Measurements from ENCODE around the gene SIGLEC14.
"Not testable (repeated sequence)": the region's sequence is repeated elsewhere in the genome, so short reads cannot be mapped to it uniquely, and the experiment has no call there.

SIGLEC14 gene

GRCh38 chr19:51637362-51637978 lies 9.2 kb downstream of the SIGLEC14 start:
- Histone ChIP-seq H3K36me3 (ENCODE audit: insufficient read depth) (no peaks in the 10 kb centered on the region), H3K27me3 (ENCODE audit: insufficient read depth, low read depth) (no peaks in the 10 kb centered on the region), H3K4me2 (no peak overlapping the region), H3K79me2 (ENCODE audit: insufficient read depth, low read depth) (no peaks in the 10 kb centered on the region), H2AFZ (ENCODE audit: low read depth) (no peak overlapping the region), H3K27ac (no peak overlapping the region), H3K4me1 (ENCODE audit: low read depth, poor library complexity, severe bottlenecking) (no peaks in the 10 kb centered on the region), H3K9ac (no peak overlapping the region), H4K20me1 (ENCODE audit: insufficient read depth) (no peaks in the 10 kb centered on the region), H3K4me3 (IDR thresholded peaks at IDR 0.05; ENCODE audit: insufficient read depth, low read depth, low read length) (no peak overlapping the region)
- TF ChIP-seq, protein P1, sequence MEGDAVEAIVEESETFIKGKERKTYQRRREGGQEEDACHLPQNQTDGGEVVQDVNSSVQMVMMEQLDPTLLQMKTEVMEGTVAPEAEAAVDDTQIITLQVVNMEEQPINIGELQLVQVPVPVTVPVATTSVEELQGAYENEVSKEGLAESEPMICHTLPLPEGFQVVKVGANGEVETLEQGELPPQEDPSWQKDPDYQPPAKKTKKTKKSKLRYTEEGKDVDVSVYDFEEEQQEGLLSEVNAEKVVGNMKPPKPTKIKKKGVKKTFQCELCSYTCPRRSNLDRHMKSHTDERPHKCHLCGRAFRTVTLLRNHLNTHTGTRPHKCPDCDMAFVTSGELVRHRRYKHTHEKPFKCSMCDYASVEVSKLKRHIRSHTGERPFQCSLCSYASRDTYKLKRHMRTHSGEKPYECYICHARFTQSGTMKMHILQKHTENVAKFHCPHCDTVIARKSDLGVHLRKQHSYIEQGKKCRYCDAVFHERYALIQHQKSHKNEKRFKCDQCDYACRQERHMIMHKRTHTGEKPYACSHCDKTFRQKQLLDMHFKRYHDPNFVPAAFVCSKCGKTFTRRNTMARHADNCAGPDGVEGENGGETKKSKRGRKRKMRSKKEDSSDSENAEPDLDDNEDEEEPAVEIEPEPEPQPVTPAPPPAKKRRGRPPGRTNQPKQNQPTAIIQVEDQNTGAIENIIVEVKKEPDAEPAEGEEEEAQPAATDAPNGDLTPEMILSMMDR (conservative IDR thresholded peaks at IDR 0.05; ENCODE audit: low read depth, low read length), result no peak

DNA sequence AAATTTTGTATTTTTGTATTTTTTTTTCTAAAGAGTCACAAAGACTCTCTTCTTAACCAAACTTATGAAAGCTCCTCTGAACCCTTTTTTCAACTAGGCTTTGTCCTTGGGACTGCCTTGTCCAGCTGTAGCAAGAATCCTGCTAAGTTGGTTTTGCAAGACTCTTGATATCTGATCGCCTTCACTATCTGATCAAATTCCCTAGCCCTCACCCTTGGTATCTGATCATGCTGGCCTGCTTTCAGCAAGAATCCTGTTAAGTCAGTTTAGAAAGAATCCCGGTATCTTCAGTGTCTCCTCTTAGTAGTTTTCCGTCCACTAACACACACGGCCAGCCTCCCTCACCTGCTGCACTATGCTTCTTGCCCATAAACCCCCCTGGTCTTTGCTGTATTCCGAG lies 14.5 kb downstream of the SIGLEC14 start:
- Histone ChIP-seq H3K36me3 (ENCODE audit: insufficient read depth) (no peaks in the 10 kb centered on the region), H4K20me1 (ENCODE audit: insufficient read depth) (no peaks in the 10 kb centered on the region), H3K9ac (no peak overlapping the region), H3K79me2 (ENCODE audit: insufficient read depth, low read depth) (no peaks in the 10 kb centered on the region), H3K4me2 (no peak overlapping the region), H3K4me1 (ENCODE audit: low read depth, poor library complexity, severe bottlenecking) (no peaks in the 10 kb centered on the region), H3K27me3 (ENCODE audit: insufficient read depth, low read depth) (no peaks in the 10 kb centered on the region), H2AFZ (ENCODE audit: low read depth) (no peak overlapping the region), H3K4me3 (IDR thresholded peaks at IDR 0.05; ENCODE audit: insufficient read depth, low read depth, low read length) (no peak overlapping the region), H3K27ac (no peak overlapping the region)
- TF ChIP-seq, protein P1 (conservative IDR thresholded peaks at IDR 0.05; ENCODE audit: low read depth, low read length), result no peak

DNA sequence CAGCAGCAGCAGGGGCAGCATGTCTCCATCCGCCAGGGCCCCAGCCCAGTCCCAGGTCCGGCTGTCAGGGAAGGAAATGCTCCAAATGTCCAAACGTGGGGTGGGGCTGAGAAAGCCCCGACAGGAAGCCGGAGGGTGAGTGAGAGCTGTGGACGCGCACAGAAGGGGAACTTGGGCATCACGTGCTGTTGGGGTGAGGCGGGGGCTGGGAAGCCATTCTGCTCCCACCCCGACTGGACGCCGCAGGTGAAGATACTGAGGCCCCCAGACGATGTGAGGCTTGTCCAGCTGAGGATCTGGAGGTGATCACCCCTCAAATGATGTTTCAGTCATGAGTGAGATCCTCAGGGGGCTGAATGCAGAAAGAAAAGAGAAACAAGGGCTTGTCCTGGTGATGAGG lies 16.3 kb downstream of the SIGLEC14 start, which contains the start of gene SIGLEC5:
Gene SIGLEC5 (minus strand): TSS at position 87 of the 400 bp plus-strand sequence. CDS start 66 bp downstream, at position 21.
- not testable (repeated sequence) for H3K4me3 ChIP-seq (IDR thresholded peaks at IDR 0.05; ENCODE audit: insufficient read depth, low read depth, low read length); H3K36me3 ChIP-seq (ENCODE audit: insufficient read depth); H4K20me1 ChIP-seq (ENCODE audit: insufficient read depth); H3K27ac ChIP-seq; H3K27me3 ChIP-seq (ENCODE audit: insufficient read depth, low read depth); H3K4me1 ChIP-seq (ENCODE audit: low read depth, poor library complexity, severe bottlenecking); H3K79me2 ChIP-seq (ENCODE audit: insufficient read depth, low read depth); H2AFZ ChIP-seq (ENCODE audit: low read depth); H3K9ac ChIP-seq; H3K4me2 ChIP-seq

GRCh38 chr19:51628153-51628939 lies 18.3 kb downstream of the SIGLEC14 start:
- no peak overlapping the region for H3K4me3 ChIP-seq (IDR thresholded peaks at IDR 0.05; ENCODE audit: insufficient read depth, low read depth, low read length)
- TF ChIP-seq, protein P1 (conservative IDR thresholded peaks at IDR 0.05; ENCODE audit: low read depth, low read length), result no peak
- H3K27me3 ChIP-seq (ENCODE audit: insufficient read depth, low read depth), result no peaks in the 10 kb centered on the region; the same call in 1 of the 2 replicates
- H4K20me1 ChIP-seq (ENCODE audit: insufficient read depth), result no peaks in the 10 kb centered on the region
- H3K79me2 ChIP-seq (ENCODE audit: insufficient read depth, low read depth), result no peaks in the 10 kb centered on the region
- no peak overlapping the region for H2AFZ ChIP-seq (ENCODE audit: low read depth)
- H3K4me2 ChIP-seq, result no peak overlapping the region
- H3K27ac ChIP-seq, result no peak overlapping the region
- H3K4me1 ChIP-seq (ENCODE audit: low read depth, poor library complexity, severe bottlenecking), result no peaks in the 10 kb centered on the region
- no peak overlapping the region for H3K9ac ChIP-seq
- no peaks in the 10 kb centered on the region for H3K36me3 ChIP-seq (ENCODE audit: insufficient read depth)
